ENCODE results near the gene FBXO47. TPM values are rescaled to one million over a fixed set of nuclear protein-coding genes. Genes with fewer than 3 reads are reported as not detected.

The FBXO47 gene
- total RNA-seq, 2 donors from 2014 or later: not detected

- 54 to 80% methylated on average over 3 to 10 of the region's 10 CpGs for WGBS, 2 donors
- no peak overlapping the region for H3K4me3 ChIP-seq
- ATAC-seq: peak; percentile 50
Measured at GRCh38 chr17:38900978-38901656, 66.1 kb downstream of the FBXO47 start.

GRCh38 chr17:38899421-38899820 is 67.8 kb downstream of the FBXO47 start:
- Histone ChIP-seq H3K36me3 (replicated peaks in 1 of 2; ENCODE audit: insufficient read depth in 1 of 2, low read depth in 2 of 2) (peaks cover 3 to 6% of the 10 kb centered on the region in 2 donors), H3K4me1 (peaks cover 25% of the 10 kb centered on the region), H3K27ac (peak overlapping the region in 2 of 4 donors; percentile 50 to 62), H3K4me3 (no peak overlapping the region), H3K9me3 (no peaks in the 10 kb centered on the region), H3K27me3 (no peaks in the 10 kb centered on the region)
- 85 to 93% methylated on average over 4 to 5 of the region's 5 CpGs for WGBS, 2 donors
- intact Hi-C loops (cut with DNase I): no loop called here
- TF ChIP-seq POLR2A (IDR thresholded peaks at IDR 0.05): no peak
- TF ChIP-seq CTCF (IDR thresholded peaks at IDR 0.05): no peak
- DNase-seq: no peak
- ATAC-seq: no peak

More at GRCh38 chr17:38900978-38901656, 66.1 kb downstream of the FBXO47 start:
- H3K27me3 ChIP-seq: no peaks in the 10 kb centered on the region
- H3K27ac ChIP-seq: peak overlapping the region in 2 of 4 donors; percentile 19 to 47
- intact Hi-C loops (cut with DNase I): no loop called here
- DNase-seq: peak in 1 of 4 donors; percentile 73
- peaks cover 3 to 6% of the 10 kb centered on the region in 2 donors for H3K36me3 ChIP-seq (replicated peaks in 1 of 2; ENCODE audit: insufficient read depth in 1 of 2, low read depth in 2 of 2)
- H3K4me1 ChIP-seq: peaks cover 24% of the 10 kb centered on the region
- H3K9me3 ChIP-seq: no peaks in the 10 kb centered on the region
- TF ChIP-seq CTCF (IDR thresholded peaks at IDR 0.05) (no peak), POLR2A (IDR thresholded peaks at IDR 0.05) (no peak)

- ATAC-seq: no peak
- H3K36me3 ChIP-seq (replicated peaks in 1 of 2; ENCODE audit: insufficient read depth in 1 of 2, low read depth in 2 of 2): peaks cover 3 to 6% of the 10 kb centered on the region in 2 donors
Measured at GRCh38 chr17:38898812-38899348, 68.3 kb downstream of the FBXO47 start.

GRCh38 chr17:38898291-38898679 is 68.9 kb downstream of the FBXO47 start:
- Histone ChIP-seq H3K9me3 (no peaks in the 10 kb centered on the region), H3K36me3 (replicated peaks in 1 of 2; ENCODE audit: insufficient read depth in 1 of 2, low read depth in 2 of 2) (peaks cover 3 to 6% of the 10 kb centered on the region in 2 donors), H3K4me1 (peaks cover 37% of the 10 kb centered on the region), H3K27ac (peak overlapping the region in 2 of 4 donors; percentile 1 to 62), H3K4me3 (no peak overlapping the region), H3K27me3 (no peaks in the 10 kb centered on the region)
- WGBS, 2 donors: 66 to 85% methylated on average over 5 to 9 of the region's 9 CpGs
- intact Hi-C loops (cut with DNase I): no loop called here
- no peak for TF ChIP-seq CTCF (IDR thresholded peaks at IDR 0.05)
- no peak for TF ChIP-seq POLR2A (IDR thresholded peaks at IDR 0.05)
- ATAC-seq (no peak), DNase-seq (no peak)

More at GRCh38 chr17:38898812-38899348, 68.3 kb downstream of the FBXO47 start:
- no peak overlapping the region for H3K4me3 ChIP-seq
- TF ChIP-seq CTCF (IDR thresholded peaks at IDR 0.05) (no peak), POLR2A (IDR thresholded peaks at IDR 0.05) (no peak)
- peak overlapping the region in 2 of 4 donors; percentile 50 to 62 for H3K27ac ChIP-seq
- 87 to 91% methylated on average over 6 to 11 of the region's 11 CpGs for WGBS, 2 donors
- no peaks in the 10 kb centered on the region for H3K9me3 ChIP-seq
- intact Hi-C loops (cut with DNase I): no loop called here
- no peaks in the 10 kb centered on the region for H3K27me3 ChIP-seq
- peak in 1 of 4 donors; percentile 42 for DNase-seq
- H3K4me1 ChIP-seq: peaks cover 31% of the 10 kb centered on the region

Measured in body of pancreas (tissue), 4 donors.